NOMO-1 treated with DMSO at 0.1 percent for 48 hours (cell line): Measurements from ENCODE around the gene PNPLA2.

Experiments
- DNase-seq: peaks from one replicate; lab custom pipeline; 2025; ENCODE audit not compliant: unreplicated experiment; lab: John Stamatoyannopoulos, UW

The PNPLA2 gene

GRCh38 chr11:870127-870413, 51.4 kb downstream of the PNPLA2 start:
- no peak for DNase-seq

- no peak for DNase-seq
Measured at GRCh38 chr11:870418-870817, 51.7 kb downstream of the PNPLA2 start.

- no peak for DNase-seq
Measured at GRCh38 chr11:871472-871871, 52.8 kb downstream of the PNPLA2 start.

- no peak for DNase-seq
Measured at GRCh38 chr11:872799-873198, 54.1 kb downstream of the PNPLA2 start.

- no peak for DNase-seq
Measured at GRCh38 chr11:873706-874105, 55.0 kb downstream of the PNPLA2 start.
